ENCODE measurements around the gene BHLHE23.
A peak's percentile ranks its signal among the peaks of the same experiment; 100 is the strongest.

BHLHE23 gene

GRCh38 chr20:62972845-62973745, 33.7 kb downstream of the BHLHE23 start:
- no peak for DNase-seq (ENCODE audit: low read depth in 2 of 2)

GRCh38 chr20:62971950-62972844, 34.6 kb downstream of the BHLHE23 start:
- peak; percentile 70 to 88 for DNase-seq (ENCODE audit: low read depth in 2 of 2)

- no peak for DNase-seq (ENCODE audit: low read depth in 2 of 2)
Observed at GRCh38 chr20:62971211-62971949, 35.4 kb downstream of the BHLHE23 start.

GRCh38 chr20:62970307-62971210, 36.2 kb downstream of the BHLHE23 start:
- DNase-seq (ENCODE audit: low read depth in 2 of 2), result no peak

GRCh38 chr20:62969939-62970306, 36.8 kb downstream of the BHLHE23 start:
- no peak for DNase-seq (ENCODE audit: low read depth in 2 of 2)

GRCh38 chr20:62969179-62969760, 37.5 kb downstream of the BHLHE23 start:
- no peak for DNase-seq (ENCODE audit: low read depth in 2 of 2)

- no peak for DNase-seq (ENCODE audit: low read depth in 2 of 2)
Observed at GRCh38 chr20:62968378-62969178, 38.2 kb downstream of the BHLHE23 start.

GRCh38 chr20:62967628-62968351, 39.0 kb downstream of the BHLHE23 start:
- no peak for DNase-seq (ENCODE audit: low read depth in 2 of 2)

GRCh38 chr20:62967149-62967501, 39.6 kb downstream of the BHLHE23 start:
- DNase-seq (ENCODE audit: low read depth in 2 of 2), result no peak

GRCh38 chr20:62966212-62967148, 40.3 kb downstream of the BHLHE23 start:
- DNase-seq (ENCODE audit: low read depth in 2 of 2), result no peak

GRCh38 chr20:62965363-62965771, 41.4 kb downstream of the BHLHE23 start:
- DNase-seq (ENCODE audit: low read depth in 2 of 2), result no peak

GRCh38 chr20:62964700-62965099, 42.1 kb downstream of the BHLHE23 start:
- DNase-seq (ENCODE audit: low read depth in 2 of 2), result no peak

- no peak for DNase-seq (ENCODE audit: low read depth in 2 of 2)
Observed at GRCh38 chr20:62963614-62964397, 43.0 kb downstream of the BHLHE23 start.

GRCh38 chr20:62962891-62963613, 43.7 kb downstream of the BHLHE23 start:
- DNase-seq (ENCODE audit: low read depth in 2 of 2), result no peak

- no peak for DNase-seq (ENCODE audit: low read depth in 2 of 2)
Observed at GRCh38 chr20:62962221-62962879, 44.4 kb downstream of the BHLHE23 start.

GRCh38 chr20:62961799-62962198, 45.0 kb downstream of the BHLHE23 start:
- no peak for DNase-seq (ENCODE audit: low read depth in 2 of 2)

All from stimulated activated CD4-positive, alpha-beta T cell treated with anti-CD3 and anti-CD28 coated beads, Interleukin-12 subunit alpha, Interleukin-12 subunit beta, amount 100 ng/mL, for 24 hours (primary cell).